Common myeloid progenitor, CD34-positive (primary cell): ENCODE measurements around the gene MEN1.

Experiments used
- CTCF ChIA-PET: fragments of 350-600 bp; sonication (Branson Sonifier 250); formaldehyde crosslinking; loops from one replicate; lab custom pipeline; 2021; ENCODE audit warnings: antibody characterized with exemption; lab: Charles Lee
- POLR2A ChIA-PET: fragments of 350-600 bp; sonication (Branson Sonifier 250); formaldehyde crosslinking; loops from one replicate; lab custom pipeline; 2021; ENCODE audit warnings: antibody characterized with exemption; lab: Charles Lee
- DNase-seq, 3 donors: peaks; one replicate each; pipeline versions ENCODE4 v3.0.0 to v3.0.0-alpha.2; 2013
- H3K27ac ChIP-seq, 2 experiments: 1 replicate in 1 of 2; 2 replicates in 1 of 2; pipeline ENCODE4 v1.7.0; 2013; ENCODE audit warnings: inconsistent platforms in 2 of 2, low read length in 2 of 2, mild to moderate bottlenecking in 2 of 2, low read depth in 1 of 2, moderate library complexity in 1 of 2; ENCODE audit not compliant: severe bottlenecking in 2 of 2, insufficient read depth in 1 of 2, poor library complexity in 1 of 2
- H3K27me3 ChIP-seq, 5 experiments: replicated peaks in 2 of 5; 1 replicate in 3 of 5; 2 replicates in 2 of 5; pipeline versions ENCODE4 v1.6.1 to v1.7.0; 2013; ENCODE audit warnings: low read length in 4 of 5, mild to moderate bottlenecking in 2 of 5, moderate library complexity in 2 of 5, inconsistent platforms in 1 of 5; ENCODE audit not compliant: insufficient read depth in 5 of 5, control insufficient read depth in 4 of 5
- H3K36me3 ChIP-seq, 4 experiments: 1 replicate in 2 of 4; 2 replicates in 2 of 4; pipeline versions ENCODE4 v1.6.1 to v1.7.0; 2013; ENCODE audit warnings: low read length in 3 of 4, control low read depth in 1 of 4, mild to moderate bottlenecking in 1 of 4; ENCODE audit not compliant: control insufficient read depth in 4 of 4, insufficient read depth in 4 of 4
- H3K4me1 ChIP-seq, 4 experiments: 1 replicate in 3 of 4; 2 replicates in 1 of 4; pipeline versions ENCODE4 v1.6.1 to v1.7.1; 2013; ENCODE audit warnings: low read length in 3 of 4, mild to moderate bottlenecking in 3 of 4, control low read depth in 1 of 4, inconsistent platforms in 1 of 4, moderate library complexity in 1 of 4; ENCODE audit not compliant: control insufficient read depth in 4 of 4, insufficient read depth in 4 of 4; ENCODE audit errors: control extremely low read depth in 1 of 4
- H3K4me3 ChIP-seq, 7 experiments: 1 replicate in 4 of 7; 2 replicates in 3 of 7; pipeline versions ENCODE4 v1.5.1 to v1.7.0; 2013; ENCODE audit warnings: mild to moderate bottlenecking in 7 of 7, low read length in 6 of 7, moderate library complexity in 6 of 7, inconsistent platforms in 2 of 7, low read depth in 2 of 7, control low read depth in 1 of 7; ENCODE audit not compliant: insufficient read depth in 4 of 7, control insufficient read depth in 1 of 7; ENCODE audit errors: extremely low read depth in 1 of 7
- H3K9me3 ChIP-seq, 5 experiments: 1 replicate in 4 of 5; 2 replicates in 1 of 5; pipeline versions ENCODE4 v1.6.1 to v1.7.1; 2013; ENCODE audit warnings: low read length in 4 of 5, mild to moderate bottlenecking in 2 of 5, inconsistent platforms in 1 of 5, low read depth in 1 of 5, moderate library complexity in 1 of 5; ENCODE audit not compliant: control insufficient read depth in 4 of 5, insufficient read depth in 2 of 5; ENCODE audit errors: control extremely low read depth in 1 of 5
- WGBS: methylation state at CpG from one replicate; pipeline ENCODE4 v1.1.5; 2013; ENCODE audit not compliant: insufficient coverage; 5-methylcytosine and 5-hydroxymethylcytosine counted together

The MEN1 gene

GRCh38 chr11:64851831-64852351, 41.5 kb upstream of the MEN1 start:
- Histone ChIP-seq H3K4me1 (peaks cover 3 to 89% (median 73%) of the 10 kb centered on the region in 4 experiments), H3K36me3 (peaks cover 0 to 29% (median 19%) of the 10 kb centered on the region in 4 experiments), H3K27me3 (no peaks in the 10 kb centered on the region), H3K4me3 (no peak overlapping the region), H3K9me3 (no peaks in the 10 kb centered on the region), H3K27ac (peak overlapping the region in 1 of 2 experiments; percentile 14)
- CTCF ChIA-PET: interaction anchor here (16.1 to 33.3 kb wide), 2 partner anchors 12 to 38 kb away, joined by 268 to 1071 read pairs; partner anchors contain the start of gene EHD1
- 100% methylated on average over 8 of the region's 8 CpGs for WGBS
- DNase-seq: no peak
- POLR2A ChIA-PET: interaction anchor here (1.0 to 2.1 kb wide), 2 partner anchors 26 to 28 kb away, joined by 3 to 6 read pairs; partner anchors contain the start of gene EHD1

DNA sequence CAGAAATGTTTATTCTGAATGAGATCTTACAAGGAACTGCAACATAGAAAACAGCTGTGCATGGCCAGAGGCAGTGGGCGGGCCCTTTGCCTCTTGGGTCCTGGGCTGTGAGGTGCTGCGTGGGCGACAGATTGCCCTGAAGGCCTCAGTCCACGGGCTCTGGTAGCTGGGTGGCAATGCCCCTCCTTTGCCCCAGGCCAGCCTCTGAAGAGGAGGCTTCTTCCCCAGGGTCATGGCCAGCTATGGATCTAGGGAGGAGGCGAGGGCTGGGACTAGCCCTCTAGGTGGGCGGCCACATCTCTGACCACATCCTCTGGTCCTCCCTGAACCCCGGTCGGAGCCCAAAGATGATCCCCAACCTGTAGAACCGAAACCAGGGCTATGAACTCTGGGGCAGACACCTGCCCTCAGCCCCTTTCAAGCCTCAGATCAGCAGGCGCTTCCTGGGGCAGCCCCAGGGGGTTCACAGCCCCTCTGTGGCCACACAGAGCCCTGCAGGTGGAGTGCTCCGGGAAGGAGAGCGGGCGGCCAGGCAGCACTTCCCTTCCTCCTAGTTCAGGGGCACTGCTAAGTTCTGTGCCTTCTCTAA, 40.7 kb upstream of the MEN1 start:
- CTCF ChIA-PET: interaction anchor here (0.9 to 33.3 kb wide), 4 partner anchors 13 to 424 kb away, joined by 3 to 1071 read pairs (median 136); partner anchors contain the start of gene EHD1
- no peaks in the 10 kb centered on the region for H3K27me3 ChIP-seq
- DNase-seq: peak in 2 of 3 donors; percentile 66 to 72
- H3K9me3 ChIP-seq: no peaks in the 10 kb centered on the region
- 48% methylated on average over 10 of the region's 13 CpGs for WGBS
- peaks cover 0 to 27% (median 17%) of the 10 kb centered on the region in 4 experiments for H3K36me3 ChIP-seq
- no peak overlapping the region for H3K4me3 ChIP-seq
- POLR2A ChIA-PET: interaction anchor here (0.6 to 2.1 kb wide), 6 partner anchors 9 to 881 kb away, joined by 3 to 6 read pairs (median 4); partner anchors contain the start of gene EHD1
- peaks cover 3 to 80% (median 65%) of the 10 kb centered on the region in 4 experiments for H3K4me1 ChIP-seq
- H3K27ac ChIP-seq: peak overlapping the region in 1 of 2 experiments; percentile 19

DNA sequence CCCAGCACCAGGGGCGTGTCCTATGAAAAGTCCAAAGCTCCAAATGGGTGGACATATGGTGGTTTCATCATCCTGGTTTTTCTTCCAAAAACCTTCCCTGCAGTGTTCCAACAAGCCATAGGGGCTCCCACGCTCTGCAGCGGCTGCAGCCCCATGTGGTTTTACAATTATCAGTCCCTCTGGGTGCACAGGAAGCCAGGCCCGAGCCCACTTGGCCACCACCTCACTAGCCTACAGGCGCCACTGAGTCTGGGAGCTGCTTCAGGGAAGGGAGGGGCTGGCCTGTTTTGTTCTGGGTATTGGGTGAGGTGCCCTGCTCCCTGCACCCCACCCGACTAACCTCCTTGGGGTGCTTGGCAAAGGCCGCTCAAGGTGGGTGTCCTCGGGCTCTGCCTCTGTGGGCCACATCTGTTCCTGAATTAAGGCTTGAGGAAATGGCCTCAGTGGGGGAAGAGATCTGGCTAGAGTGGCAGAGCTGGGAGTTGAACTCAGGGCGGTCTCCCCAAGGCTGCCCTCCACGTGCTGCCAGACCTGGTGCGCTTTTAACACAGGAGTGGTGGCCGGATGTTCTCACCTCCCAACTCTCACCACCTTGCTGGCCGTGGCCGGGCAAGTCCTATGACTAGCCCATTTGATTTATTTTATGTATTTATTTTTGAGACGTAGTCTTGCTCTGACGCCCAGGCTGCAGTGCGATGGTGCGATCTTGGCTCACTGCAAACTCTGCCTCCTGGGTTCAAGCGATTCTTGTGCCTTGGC, 39.4 kb upstream of the MEN1 start:
- Histone ChIP-seq H3K27me3 (no peaks in the 10 kb centered on the region), H3K9me3 (no peaks in the 10 kb centered on the region), H3K36me3 (peaks cover 0 to 19% (median 8%) of the 10 kb centered on the region in 4 experiments), H3K4me3 (no peak overlapping the region), H3K4me1 (peaks cover 3 to 69% (median 57%) of the 10 kb centered on the region in 4 experiments), H3K27ac (no peak overlapping the region)
- ChIA-PET CTCF (interaction anchor here (1.0 to 33.3 kb wide), 9 partner anchors 15 to 267 kb away, joined by 3 to 1071 read pairs (median 7); partner anchors contain the start of genes BATF2, EHD1 and ZNHIT2), POLR2A (interaction anchor here (0.6 kb wide), 1 partner anchor 311 kb away, joined by 3 read pairs; no protein-coding TSS in a partner anchor)
- 97% methylated on average over 15 of the region's 19 CpGs for WGBS
- DNase-seq: no peak

GRCh38 chr11:64848826-64849597, 38.7 kb upstream of the MEN1 start:
- Histone ChIP-seq H3K4me1 (peaks cover 3 to 65% (median 52%) of the 10 kb centered on the region in 4 experiments), H3K9me3 (no peaks in the 10 kb centered on the region), H3K4me3 (no peak overlapping the region), H3K36me3 (peaks cover 0 to 11% (median 3%) of the 10 kb centered on the region in 4 experiments), H3K27ac (peak overlapping the region in 1 of 2 experiments; percentile 5), H3K27me3 (no peaks in the 10 kb centered on the region)
- ChIA-PET POLR2A (interaction anchor here (0.6 to 1.9 kb wide), 3 partner anchors 29 to 469 kb away, joined by 3 to 16 read pairs (median 3); partner anchors contain the start of gene EHD1), CTCF (interaction anchor here (0.8 to 33.3 kb wide), 15 partner anchors 9 to 268 kb away, joined by 3 to 1071 read pairs (median 4); partner anchors contain the start of genes BATF2, EHD1, SF1 and ZNHIT2)
- peak in 2 of 3 donors; percentile 35 to 56 for DNase-seq
- 85% methylated on average over 14 of the region's 16 CpGs for WGBS

DNA sequence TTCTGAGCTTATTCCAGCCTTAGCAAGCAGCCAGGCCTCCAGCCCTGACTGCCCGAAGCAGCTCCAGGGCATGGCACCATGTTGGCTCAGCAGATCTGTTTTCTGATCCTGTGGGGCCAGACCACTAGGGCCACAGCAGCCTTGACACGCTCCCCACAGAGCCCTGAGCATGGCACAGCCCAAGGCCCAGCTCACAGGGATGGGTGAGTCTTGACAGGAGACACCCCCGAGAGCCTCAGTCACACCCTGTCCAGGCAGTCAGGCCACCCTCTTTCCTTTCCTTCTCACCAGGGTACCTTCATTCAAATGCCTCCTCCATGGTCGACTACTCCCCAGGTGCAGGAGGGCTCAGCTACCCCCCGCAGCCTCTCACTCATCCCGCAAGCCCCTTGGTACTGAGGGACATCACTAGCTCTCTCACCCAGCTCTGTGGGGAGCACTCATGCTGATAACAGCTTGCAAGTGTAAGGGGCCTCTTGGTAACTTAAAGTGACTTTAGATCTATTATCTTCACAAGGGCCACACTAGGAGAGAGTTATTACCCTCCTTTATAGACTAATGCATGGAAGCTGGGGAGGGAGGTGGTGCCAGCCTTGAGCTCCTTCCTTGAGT, 38.0 kb upstream of the MEN1 start:
- no peak for DNase-seq
- POLR2A ChIA-PET: interaction anchor here (0.6 to 1.9 kb wide), 4 partner anchors 16 to 468 kb away, joined by 3 to 16 read pairs (median 3); partner anchors contain the start of gene EHD1
- CTCF ChIA-PET: interaction anchor here (0.8 to 33.3 kb wide), 19 partner anchors 8 to 255 kb away, joined by 3 to 1071 read pairs (median 4); partner anchors contain the start of genes BATF2, EHD1 and SF1
- Histone ChIP-seq H3K36me3 (peaks cover 0 to 5% (median under 1%) of the 10 kb centered on the region in 4 experiments), H3K4me1 (peaks cover 3 to 62% (median 50%) of the 10 kb centered on the region in 4 experiments), H3K27me3 (no peaks in the 10 kb centered on the region), H3K9me3 (no peaks in the 10 kb centered on the region), H3K27ac (peak overlapping the region in 1 of 2 experiments; percentile 5), H3K4me3 (no peak overlapping the region)
- 95% methylated on average over 2 of the region's 6 CpGs for WGBS
